Jurkat, Clone E6-1 (cell line): Measurements from ENCODE around the gene BRD9.
A peak's percentile ranks its signal among the peaks of the same experiment; 100 is the strongest.
"Not testable (repeated sequence)": the region's sequence is repeated elsewhere in the genome, so short reads cannot be mapped to it uniquely, and the experiment has no call there.

Experiments
- DNase-seq: peaks from one replicate; pipeline ENCODE4 v3.0.0-alpha.2; 2011; ENCODE audit warnings: low read depth, low spot score
- H3K4me3 ChIP-seq: 2 replicates; pipeline ENCODE4 v1.5.1; 2011; ENCODE audit warnings: mild to moderate bottlenecking, low read length, control low read depth, moderate library complexity

The BRD9 gene

DNA sequence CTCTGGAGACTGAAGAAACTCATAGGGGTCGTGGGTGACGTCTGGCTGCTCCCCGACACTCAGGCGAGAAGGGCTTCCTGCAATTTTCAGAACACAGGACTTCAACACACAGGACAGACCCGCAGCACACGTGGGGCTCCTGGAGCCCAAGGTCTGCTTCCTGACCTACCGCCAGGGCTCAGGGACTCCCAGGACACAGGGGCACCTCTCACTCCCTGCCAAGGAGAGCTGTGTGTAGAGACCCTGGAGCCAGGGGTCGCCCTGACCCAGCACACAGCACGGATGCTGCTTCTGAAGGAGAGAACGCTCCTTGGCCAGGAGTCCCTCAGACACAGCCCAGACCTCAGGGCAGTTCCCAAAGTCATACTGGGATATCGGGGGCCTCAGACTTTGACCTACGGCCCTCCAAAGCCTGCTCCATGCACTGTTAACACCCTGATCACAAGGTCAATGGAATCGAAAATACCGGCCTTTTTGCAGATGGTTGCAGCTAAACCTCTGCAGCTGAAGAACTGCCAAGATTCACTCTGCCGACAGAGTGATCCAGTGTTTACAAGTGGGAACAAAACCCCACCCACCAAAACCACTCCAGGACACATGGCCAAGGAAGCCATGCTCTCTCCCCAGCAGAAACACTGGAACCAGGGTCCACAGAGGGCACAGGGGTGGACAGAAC is 28.0 kb downstream of the BRD9 start:
- DNase-seq = no peak
- no peak overlapping the region for H3K4me3 ChIP-seq

DNA sequence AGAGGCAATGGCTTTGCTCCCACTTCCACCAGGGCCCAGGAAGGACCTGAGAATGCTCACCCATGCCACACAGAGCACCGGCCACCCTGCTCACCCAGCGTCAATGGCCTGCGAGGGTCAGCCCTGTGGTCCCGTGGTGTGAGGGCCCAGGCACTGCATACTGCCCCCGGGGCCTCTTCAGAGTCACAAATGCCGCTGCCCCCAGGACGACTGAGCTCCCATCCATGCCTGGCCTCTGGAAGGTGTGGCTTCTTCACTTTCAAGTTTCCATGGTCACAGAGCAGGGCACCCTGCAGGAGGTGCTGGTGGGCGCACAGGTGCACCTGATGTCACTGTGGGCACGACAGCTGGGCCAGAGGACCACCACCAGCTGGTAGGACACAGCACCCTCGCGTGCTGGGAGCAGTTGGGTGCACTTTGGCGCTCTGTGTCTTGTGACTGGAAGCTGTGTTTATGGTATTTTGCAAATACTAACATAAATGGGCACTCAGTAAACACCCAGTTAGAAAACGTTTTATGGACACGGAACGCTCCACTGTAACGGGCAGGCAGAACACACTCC is 29.3 kb downstream of the BRD9 start:
- no peak for DNase-seq
- no peak overlapping the region for H3K4me3 ChIP-seq

DNA sequence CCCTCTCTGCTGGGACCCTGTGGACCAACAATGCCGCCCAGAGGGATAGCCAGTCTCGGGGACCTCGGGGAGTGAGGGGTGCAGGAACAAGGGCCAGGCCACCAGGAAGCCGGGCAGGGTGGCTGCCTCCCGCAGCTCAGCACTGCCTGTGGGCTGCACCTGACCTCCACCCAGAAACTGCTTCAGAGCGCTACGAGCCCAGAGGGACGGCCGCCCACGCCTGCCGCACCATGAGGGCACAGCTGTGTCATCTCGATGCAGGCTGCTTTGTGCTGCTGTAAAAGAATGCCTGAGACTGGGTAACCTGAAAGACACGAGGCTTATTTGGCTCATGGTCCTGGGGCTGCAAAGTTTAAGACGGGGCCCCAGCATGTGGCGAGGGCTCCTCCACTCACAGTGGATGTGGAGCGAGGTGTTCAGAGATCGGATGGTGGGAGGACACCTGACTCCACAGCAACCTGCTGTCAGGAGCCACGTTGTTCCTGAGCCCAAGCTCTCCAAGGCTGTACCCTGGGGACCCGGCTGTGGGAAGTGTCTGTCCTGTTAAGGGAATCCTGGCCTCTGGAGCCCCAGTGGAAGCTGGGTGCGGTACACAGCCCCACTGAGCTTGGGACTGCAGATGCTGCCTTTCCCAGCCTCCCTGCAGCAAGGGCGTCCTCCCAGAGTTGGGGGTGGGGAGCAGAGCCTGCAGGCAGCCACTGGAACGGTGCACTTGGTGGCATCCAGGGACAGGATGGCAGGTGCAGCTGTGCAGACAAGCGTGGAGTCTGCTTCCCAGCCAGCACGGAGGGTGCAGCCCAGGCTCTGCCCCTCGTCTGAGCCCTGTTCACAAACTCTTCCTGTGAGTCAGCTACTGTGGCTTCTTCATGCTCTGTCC is 30.0 kb downstream of the BRD9 start:
- H3K4me3 ChIP-seq = no peak overlapping the region
- DNase-seq = no peak

DNA sequence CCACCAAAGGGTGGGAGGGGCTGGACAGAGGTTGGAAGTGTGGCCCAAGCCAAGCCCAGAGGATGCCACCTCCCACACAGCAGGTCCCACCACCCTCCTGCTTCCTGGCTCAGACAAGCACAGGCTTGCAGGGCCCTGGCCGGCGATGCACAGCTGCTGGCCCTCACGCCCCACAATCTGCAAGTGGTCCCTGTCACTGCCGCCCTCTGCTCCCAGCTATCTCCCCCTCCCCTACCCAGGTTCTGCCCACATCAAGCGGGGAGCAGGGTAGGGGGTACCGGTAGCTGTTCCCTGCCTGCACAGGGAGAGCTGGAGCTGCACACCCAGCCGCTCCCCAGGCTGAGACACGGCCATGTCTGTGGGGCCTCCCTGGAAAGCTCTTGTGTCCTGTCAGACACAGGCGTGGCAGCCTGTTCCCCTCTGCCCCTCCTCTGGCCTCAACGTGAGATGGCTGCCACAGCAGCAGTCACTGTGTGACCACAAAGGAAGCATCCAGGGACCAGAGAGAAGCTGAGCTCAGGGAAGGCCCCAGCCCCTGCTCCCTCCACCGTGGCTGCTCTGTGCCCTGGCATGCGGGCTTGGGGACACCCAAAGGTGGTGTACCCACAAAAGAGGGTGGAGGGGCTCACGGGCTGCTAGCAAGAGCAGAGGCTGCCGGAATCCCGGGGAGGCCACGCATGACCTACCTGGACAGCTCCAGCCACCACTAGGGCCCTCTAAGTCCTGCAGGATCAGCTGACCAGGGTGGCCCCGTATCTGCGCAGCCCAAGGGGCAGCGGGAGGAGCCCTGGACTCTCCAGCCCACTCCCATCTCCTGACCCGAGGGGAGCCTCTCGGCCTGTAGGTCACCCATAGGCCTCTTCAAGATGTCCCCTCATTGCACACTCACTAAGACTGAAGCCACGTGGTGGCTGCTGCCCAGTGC is 30.9 kb downstream of the BRD9 start:
- no peak for DNase-seq
- no peak overlapping the region for H3K4me3 ChIP-seq

DNA sequence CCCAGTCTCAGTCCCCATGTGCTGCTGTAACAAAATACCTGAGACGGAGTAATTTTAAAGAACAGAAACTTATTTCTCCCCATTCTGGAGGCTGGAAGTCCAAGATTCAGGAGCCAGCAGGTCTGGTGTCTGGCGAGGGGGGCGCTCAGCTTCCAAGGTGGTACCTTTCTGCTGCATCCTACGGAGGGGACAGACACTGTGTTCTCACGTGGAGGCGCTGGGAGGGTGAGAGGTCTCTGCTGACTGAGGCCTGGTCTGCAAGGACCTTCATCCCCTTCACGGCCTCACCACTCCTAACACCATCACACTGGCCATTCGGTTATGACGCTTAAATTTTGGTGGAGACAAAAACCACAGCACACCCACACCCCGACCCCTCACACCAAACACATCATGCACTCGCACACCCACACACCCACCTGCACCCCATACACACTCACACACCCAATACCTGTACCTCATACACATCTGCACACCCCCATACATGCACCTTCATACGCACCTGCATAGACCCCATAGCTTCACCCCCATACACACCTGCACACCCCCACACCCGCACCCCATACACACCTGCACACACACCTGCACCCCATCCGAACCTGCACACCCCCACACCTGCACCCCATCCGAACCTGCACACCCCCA is 32.0 kb downstream of the BRD9 start:
- no peak overlapping the region for H3K4me3 ChIP-seq
- no peak for DNase-seq

DNA sequence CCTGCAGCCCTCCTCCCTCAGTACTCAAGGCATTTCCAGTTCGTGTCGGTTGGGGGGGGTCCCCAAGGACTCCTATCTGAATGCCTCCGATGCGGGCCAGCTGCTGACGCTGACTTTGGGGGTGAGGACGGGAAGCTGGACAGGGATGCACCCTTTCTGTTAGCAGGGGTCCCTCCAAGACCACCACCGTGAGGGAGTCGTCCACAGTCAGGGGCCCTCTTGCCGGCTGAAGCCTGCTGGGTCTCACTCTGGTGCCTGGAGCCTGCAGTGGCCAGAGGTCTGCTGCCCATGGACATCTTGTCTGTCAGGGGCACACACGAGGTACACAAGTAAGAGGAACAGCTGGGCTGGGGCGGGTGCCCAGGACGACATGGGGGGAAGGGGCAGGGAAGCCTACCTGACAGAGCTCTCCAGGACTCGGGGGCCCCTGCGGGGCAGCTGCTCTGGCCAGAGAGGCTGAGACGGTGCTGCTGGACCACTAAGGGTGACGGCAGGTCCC is 32.8 kb downstream of the BRD9 start:
- no peak overlapping the region for H3K4me3 ChIP-seq
- DNase-seq = no peak

DNA sequence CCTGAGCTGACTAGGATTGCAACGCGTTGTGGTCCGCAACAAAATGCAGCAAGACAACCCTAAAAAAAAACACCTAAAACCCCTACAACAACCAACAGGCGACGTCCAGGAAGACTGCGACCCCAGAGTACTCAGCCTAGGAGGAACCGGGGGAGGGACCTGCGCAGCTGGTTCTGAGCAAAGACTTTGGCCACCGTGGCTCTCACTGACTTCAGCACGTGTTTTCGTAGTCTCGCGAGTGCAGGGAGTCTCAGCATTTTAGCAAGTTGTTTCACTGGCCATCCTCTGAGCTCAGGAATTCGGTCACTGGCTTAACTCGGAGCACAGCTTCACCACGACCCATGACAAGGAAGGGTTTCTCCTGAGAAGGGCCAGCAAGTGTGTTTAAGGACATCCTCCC is 33.2 kb downstream of the BRD9 start:
- H3K4me3 ChIP-seq = no peak overlapping the region
- no peak for DNase-seq

DNA sequence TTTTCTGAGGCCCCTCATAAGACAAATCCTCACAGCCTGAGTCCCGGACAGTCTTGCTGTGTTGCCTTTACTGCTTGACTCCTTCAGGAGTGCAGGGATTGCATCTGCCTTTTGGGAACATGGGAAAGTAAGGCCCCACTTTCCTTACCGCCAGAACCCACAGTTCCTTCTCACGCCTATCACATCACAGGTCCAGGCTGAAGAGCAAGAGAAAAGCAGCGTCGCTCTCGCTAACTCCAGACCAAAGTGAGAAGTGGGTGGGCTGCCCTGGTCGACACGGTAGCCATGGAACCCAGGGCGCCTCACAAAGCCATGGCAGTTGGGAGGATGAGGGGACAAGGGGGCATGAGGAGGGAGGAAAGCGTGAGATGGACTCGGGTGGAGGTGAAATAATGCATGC is 33.9 kb downstream of the BRD9 start:
- no peak for DNase-seq
- no peak overlapping the region for H3K4me3 ChIP-seq

DNA sequence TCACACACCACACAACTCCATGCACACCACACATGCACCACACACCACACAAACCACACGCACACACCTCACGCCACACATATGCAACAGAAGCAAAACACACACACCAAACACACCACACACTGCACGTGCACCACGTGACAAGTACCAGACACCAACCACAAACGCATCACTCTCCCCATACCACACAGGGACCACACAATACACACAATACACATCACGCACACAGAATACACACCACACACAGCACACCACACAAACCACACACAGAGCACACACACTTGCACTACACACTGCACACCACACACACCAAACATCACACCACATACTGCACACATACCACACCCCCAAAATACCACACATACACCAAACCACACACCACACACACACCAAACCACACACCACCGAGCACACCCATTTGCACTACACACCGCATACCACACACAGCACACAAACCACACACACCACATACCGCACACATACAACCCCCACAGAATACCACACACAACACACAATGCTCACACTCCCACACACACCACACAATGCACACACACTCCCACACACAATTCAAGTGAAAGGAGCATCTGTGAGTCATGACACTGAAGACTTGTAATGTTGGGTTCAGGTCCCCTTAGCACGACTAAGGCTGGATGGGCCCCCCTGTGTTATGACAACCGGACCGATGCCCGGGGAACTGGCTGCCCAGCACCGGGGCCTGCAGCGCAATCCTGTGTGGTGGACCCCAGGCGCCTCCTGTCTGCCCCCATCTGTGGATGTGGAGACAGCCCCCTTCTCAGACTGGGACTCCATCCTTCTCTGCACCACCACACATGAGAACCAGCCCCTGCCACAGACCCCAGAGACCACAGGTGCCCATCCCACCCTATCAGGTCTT is 35.8 kb downstream of the BRD9 start:
- H3K4me3 ChIP-seq = no peak overlapping the region
- peak; percentile 21 for DNase-seq

DNA sequence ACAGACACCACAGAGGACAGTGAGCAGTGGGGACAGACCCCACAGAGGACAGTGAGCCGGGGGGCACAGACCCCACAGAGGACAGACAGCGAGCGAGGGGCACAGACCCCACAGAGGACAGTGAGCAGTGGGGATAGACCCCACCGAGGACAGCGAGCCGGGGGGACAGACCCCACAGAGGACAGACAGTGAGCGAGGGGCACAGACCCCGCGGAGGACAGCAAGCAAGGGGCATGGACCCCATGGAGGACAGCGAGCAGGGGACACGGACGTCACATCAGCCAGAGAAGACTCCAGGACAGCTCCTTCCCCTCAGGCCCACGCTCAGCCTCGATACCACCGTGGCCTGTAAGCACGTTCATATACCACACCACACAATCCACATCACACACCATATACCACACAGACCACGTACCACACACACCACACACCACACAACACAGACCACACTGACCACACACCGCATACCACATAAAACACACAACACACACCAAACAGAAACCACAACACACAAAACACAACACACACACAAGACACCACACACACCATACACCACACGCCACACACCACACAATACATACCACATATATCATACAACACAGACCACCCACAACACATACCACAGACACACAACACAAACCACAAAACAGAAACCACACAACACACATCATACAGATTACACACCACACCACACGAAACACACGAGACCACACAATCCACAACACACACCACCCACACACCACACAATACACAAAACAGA is 36.6 kb downstream of the BRD9 start:
- peak; percentile 55 for DNase-seq
- H3K4me3 ChIP-seq = no peak overlapping the region

DNA sequence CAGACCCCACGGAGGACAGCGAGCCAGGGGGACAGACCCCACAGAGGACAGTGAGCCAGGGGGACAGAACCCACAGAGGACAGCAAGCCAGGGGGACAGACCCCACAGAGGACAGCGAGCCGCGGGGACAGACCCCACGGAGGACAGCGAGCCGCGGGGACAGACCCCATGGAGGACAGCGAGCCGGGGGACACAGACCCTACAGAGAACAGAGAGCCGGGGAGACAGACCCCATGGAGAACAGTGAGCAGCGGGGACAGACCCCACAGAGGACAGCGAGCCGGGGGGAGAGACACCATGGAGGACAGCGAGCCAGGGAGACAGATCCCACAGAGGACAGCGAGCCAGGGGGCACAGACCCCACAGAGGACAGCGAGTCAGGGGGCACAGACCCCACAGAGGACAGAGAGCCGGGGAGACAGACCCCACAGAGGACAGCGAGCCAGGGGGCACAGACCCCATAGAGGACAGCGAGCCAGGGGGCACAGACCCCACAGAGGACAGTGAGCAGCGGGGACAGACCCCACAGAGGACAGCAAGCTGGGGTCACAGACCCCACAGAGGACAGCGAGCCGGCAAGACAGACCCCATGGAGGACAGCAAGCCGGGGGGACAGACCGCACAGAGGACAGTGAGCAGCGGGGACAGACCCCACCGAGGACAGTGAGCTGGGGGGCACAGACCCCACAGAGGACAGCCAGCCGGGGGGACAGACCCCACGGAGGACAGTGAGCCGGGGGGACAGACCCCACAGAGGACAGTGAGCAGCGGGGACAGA is 37.4 kb downstream of the BRD9 start:
- H3K4me3 ChIP-seq = no peak overlapping the region
- no peak for DNase-seq

DNA sequence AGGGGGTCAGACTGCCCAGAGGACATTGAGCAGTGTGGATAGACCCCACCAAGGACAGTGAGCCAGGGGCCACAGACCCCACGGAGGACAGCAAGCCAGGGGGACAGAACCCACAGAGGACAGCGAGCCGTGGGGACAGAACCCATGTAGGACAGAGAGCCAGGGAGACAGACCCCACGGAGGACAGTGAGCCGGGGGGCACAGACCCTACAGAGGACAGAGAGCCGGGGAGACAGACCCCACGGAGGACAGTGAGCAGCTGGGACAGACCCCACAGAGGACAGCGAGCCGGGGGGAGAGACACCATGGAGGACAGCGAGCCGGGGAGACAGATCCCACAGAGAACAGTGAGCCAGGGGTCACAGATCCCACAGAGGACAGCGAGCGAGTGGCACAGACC is 38.4 kb downstream of the BRD9 start:
- DNase-seq = no peak
- no peak overlapping the region for H3K4me3 ChIP-seq

DNA sequence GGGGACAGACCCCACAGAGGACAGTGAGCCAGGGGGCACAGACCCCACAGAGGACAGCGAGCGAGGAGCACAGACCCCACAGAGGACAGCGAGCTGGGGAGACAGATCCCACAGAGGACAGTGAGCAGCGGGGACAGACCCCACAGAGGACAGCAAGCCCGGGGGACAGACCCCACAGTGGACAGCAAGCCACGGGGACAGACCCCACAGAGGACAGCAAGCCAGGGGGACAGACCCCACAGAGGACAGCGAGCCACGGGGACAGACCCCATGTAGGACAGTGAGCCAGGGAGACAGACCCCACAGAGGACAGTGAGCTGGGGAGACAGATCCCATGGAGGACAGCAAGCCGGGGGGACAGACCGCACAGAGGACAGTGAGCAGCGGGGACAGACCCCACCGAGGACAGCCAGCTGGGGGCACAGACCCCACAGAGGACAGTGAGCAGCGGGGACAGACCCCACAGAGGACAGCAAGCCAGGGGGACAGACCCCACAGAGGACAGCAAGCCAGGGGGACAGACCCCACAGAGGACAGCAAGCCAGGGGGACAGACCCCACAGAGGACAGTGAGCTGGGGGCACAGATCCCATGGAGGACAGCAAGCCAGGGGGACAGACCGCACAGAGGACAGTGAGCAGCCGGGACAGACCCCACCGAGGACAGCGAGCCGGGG is 39.0 kb downstream of the BRD9 start:
- DNase-seq = not testable (repeated sequence)

DNA sequence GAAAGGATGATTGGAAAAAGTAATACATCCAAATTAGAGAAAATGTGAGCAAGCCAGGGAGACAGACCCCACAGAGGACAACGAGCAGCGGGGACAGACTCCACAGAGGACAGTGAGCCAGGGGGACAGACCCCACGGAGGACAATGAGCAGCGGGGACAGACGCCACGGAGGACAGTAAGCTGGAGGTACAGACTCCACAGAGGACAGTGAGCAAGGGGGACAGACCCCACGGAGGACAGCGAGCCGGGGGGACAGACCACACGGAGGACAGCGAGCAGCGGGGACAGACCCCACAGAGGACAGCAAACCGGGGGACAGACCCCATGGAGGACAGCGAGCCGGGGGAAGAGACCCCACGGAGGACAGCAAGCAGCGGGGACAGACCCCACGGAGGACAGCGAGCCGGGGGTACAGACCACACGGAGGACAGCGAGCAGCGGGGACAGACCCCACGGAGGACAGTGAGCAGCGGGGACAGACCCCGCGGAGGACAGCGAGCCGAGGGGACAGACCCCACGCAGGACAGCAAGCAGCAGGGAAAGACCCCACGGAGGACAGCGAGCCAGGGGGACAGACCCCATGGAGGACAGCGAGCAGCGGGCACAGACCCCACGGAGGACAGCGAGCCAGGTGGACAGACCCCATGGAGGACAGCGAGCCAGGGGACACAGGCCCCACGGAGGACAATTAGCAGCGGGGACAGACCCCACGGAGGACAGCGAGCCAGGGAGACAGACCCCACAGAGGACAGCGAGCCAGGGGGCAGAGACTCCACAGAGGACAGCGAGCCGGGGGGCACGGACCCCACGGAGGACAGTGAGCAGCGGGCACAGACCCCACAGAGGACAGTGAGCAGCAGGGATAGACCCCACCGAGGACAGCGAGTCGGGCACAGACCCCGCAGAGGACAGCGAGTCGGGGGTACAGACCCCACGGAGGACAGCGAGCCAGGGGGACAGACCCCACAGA is 39.9 kb downstream of the BRD9 start:
- no peak overlapping the region for H3K4me3 ChIP-seq
- no peak for DNase-seq

More for the DNA sequence above, 39.0 kb downstream of the BRD9 start:
- H3K4me3 ChIP-seq = not testable (repeated sequence)

DNA sequence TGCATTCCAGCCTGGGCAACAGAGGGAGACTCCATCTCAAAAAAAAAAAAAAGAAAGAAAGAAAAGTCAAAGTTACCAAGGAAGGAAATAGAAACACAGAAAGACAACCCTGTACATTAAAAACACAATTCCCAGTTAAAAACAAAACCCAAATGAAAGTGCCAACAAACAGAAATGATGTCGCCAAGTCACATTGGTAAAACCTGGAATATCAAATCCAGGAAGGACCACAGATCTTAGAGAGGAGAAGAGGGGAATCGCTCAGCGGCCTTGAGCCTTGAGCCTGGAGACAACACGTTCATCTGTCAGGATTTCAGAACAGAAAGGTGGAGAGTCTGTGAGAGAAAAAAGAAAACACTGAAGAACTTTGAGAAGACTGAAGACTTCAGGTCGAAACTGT is 40.6 kb downstream of the BRD9 start:
- no peak overlapping the region for H3K4me3 ChIP-seq
- no peak for DNase-seq
